Measurements from ENCODE around the gene RNF208.
"Not testable (repeated sequence)": the region's sequence is repeated elsewhere in the genome, so short reads cannot be mapped to it uniquely, and the experiment has no call there.

RNF208 gene, protein sequence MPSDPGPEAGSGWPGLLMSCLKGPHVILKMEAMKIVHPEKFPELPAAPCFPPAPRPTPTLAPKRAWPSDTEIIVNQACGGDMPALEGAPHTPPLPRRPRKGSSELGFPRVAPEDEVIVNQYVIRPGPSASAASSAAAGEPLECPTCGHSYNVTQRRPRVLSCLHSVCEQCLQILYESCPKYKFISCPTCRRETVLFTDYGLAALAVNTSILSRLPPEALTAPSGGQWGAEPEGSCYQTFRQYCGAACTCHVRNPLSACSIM

DNA sequence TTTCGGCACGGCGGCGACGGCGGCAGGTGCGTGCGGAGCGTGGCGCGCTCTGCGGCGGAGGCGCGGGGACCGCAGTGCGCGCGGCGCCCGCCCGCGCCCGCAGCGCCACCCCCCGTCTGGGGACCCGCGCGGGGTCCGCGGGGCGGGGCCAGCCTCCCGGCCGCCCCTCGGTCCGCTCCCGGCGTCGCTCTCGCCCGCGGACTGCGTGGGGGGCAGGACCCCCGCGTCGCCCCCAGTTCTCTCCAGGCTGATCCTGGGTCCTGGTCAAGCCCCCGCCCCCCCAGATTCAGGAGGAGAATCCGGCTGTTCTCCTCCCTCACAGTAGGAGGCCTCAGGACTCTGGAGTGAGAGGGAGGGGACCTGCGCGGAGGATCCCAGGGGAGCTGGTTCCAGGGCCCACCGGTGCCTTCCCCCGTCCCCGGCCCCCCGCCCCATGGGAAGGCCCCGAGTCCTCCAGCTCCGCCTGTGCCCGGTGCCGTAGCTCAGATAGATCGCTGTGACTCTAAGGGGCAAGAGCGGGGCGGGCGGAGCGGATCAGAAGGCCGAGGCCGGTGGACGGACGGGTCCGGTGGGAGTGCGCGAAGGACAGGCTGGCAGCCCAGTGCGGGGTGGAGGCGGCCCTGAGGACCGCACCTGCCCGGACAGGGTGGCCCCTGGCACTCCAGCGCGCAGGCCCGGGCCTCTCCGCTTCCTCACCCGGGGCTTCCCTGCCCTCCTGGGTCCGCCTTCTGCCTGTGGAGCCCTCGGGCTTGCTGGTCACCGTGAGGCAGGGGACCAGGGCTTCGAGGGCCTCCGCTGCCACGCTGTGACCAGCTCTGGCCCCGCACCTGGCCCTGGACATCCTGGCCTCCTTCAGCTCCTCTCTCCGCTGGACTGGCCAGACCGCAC is at the start of gene RNF208:
RNF208 (minus strand) TSS at position 51 of the 888 bp plus-strand sequence. CDS start 1,028 bp downstream, outside the sequence.
- DNase-seq, result no peak

DNA sequence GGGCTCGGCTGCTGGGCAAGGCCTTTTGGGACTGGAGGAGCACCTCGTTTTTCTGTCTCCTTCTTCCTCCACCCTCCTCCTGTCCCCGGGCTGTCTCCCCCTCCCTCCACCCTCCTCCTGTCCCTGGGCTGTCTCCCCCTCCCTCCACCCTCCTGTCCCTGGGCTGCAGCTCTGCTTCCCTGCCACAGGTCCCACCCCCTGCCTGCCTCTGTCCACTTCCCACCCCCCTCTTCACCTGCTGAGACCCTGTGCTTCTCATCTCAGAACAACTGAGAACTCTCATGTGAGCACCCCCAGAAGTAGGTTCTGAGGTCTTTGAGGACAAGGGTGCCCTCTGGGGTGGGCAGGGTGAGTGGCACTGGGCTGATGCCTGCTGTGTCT is 49.6 kb upstream of the RNF208 start:
- DNase-seq, result no peak

DNA sequence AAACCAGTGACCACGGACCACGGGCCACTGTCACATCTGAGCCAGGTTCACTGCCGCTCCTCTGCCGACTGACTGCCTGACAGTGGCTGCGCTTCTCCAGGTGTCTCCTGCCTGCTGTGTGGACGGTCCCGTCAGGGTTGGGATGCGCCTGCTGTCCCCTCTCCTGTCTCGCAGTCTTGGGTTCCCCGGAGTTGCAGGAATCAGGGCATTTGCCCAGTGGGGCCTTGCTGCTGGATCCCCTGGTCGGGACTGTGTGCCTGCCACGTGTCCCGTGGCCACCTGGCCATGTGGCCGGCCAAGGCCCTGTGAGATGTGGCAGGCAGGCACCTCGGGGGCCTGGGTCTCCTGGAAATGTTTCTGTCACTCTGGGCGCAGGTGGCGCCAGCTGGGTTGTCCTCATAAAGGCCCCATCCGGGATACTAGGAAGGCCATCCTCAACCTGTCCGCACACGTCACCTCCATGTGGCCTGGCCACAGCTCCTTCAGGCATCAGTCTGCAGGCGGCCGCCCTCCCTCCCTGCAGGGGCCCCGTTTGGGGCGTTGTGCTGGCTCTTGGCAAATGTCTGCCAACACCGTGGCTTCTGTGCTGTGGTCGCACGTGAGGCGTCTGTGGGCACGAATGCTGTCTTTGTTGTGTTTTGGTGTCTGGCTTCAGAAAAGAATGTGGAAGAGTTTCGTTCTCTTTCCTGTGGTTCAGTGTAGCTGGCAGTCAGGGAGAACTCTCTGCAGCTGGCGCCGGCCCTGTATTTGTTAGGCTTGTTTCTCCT is 49.1 kb upstream of the RNF208 start:
- DNase-seq, result peak; percentile 32

DNA sequence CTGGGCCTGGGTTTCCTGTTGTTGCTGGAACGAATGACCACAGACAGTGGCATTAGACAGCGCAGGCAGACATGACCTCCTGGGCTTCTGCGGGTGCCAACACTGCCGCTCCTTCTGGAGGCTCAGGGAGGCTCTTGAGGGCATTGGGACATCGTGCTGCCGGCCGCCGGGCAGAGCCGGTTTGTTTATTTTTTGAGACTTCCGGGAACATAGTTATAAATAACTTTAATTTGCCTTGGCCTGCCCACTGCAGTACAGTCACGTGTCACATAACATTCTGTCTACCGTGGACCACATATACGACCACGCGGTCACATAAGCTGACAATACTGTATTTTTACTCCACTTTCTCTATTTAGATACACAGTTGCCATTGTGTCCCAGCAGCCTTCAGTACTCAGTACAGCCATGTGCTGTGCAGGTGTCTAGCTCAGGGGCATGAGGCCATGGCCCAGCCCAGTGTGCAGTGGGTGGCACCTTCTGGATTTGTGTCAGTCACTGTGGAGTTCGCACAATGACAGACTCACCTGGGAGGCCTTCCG is 47.3 kb upstream of the RNF208 start:
- no peak for DNase-seq

DNA sequence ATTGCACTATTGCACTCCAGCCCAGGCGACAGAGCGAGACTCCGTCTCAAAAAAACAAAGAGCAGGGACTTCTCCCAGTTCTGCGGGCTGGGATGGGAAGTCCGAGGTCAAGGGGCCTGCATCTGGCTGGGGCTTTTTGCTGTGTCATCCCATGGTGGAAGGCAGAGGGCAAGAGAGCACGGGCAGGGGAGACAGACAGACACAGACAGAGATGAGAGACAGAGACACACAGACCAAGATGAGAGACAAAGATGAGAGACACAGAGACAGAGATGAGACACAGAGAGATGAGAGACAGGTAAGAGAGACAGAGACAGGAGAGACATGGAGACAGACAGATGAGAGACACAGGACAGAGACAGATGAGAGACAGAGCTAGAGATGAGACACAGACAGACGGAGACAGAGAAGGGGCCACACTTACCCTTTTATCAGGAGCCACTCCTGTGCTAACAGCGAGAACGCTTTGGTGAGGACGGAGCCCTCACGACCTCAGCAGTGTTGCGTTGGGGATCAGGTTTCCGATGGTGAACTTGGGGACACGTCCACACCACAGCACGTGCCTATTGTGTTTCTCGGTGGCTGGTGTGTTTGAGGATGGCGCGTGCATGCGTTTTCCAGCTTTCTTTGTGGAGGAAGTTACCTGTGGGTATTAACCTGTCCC is 46.6 kb upstream of the RNF208 start:
- no peak for DNase-seq

DNA sequence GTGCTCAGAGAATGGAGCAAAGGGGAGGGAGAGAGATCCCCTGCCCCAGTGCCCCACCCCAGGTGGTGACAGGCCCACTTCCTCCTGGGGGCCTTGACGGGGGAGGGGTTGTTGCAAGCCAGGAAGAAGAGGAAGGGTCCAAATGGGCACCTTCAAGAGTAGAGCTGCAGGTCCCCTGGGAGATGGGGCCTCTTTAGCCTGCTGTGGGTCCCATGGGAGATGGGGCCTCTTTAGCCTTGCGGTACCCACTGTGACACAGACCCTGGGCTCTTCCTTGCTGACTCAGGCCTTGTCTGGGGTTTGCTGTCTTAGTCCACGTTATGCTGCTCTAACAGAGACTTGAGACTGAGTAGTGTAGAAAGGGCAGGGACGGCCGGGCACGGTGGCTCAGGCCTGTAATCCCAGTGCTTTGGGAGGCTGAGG is 45.9 kb upstream of the RNF208 start:
- DNase-seq, result no peak

DNA sequence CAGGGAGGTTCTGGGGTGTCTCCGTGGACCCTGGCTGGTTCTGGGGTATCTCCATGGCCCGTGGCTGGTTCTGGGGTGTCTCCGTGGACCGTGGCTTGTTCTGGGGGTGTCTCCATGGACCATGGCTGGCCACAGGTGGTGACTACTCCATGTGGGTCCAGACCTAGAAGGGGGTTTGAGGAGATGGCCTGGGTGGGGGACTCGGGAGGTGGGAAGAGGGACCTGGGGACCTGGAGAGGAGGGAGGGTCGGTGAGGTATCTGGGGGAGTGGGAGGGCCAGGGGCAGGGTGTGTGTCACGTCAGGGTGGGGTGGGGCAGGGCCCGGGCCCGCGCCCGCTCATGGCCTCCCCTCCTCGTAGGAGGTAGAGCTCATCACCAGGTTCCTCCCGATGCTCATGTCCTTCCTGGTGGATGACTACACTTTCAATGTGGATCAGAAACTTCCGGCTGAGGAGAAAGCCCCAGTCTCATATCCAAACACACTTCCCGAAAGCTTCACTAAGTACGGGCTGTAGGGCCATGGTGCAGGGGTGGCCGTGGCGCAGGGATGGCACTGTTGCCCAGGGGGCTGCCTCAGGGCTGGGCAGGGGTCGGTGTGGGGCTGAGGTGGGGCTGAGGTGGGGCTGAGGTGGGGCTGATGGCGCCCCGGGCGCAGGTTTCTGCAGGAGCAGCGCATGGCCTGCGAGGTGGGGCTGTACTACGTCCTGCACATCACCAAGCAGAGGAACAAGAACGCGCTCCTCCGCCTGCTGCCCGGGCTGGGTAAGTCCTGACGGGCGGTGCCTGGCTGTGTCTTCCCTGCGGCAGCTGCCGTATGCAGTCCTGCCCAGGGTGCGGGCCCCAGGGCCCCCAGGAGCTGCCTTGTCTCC is 44.8 kb upstream of the RNF208 start:
- DNase-seq, result no peak

DNA sequence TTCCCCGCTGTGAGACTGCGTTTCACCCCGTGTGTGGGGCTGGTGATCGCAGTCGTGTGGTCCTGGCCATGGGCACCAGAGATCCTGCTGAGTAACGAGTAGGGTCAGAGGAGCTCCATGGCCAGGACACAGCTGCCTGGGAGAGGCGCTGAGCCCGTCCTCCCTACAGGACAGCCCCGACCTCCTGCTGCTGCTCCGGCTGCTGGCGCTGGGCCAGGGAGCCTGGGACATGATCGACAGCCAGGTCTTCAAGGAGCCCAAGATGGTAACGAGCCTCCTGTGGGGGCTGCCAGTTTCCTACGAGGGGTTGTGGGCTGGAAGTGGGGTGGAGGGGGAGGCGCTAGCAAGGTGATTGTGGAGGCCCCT is 44.1 kb upstream of the RNF208 start:
- DNase-seq, result no peak

DNA sequence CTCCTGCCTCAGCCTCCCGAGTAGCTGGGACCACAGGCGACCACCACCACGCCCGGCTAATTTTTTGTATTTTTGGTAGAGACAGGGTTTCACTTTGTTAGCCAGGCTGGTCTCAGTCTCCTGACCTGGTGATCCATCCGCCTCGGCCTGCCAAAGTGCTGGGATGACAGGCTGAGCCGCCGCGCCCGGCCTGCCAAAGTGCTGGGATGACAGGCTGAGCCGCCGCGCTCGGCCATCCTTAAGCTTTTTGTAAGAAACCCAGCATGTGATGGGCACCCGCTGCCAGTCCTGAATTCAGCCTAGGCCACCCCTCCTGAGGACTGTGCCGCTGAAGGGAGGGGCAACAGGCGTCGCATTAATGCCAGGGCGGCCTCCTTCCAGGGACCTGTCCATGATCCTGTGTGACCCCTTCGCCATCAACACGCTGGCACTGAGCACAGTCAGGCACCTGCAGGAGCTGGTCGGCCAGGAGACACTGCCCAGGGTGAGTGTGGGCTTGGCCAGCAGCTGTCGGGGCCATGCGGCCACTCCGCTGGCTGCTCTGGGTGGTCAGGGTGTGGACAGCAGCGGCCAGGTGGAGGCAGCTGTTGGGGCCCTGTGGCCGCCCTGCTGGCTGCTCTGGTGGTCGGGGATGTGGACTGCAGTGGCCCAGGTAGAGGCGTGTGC is 43.6 kb upstream of the RNF208 start:
- DNase-seq, result no peak

DNA sequence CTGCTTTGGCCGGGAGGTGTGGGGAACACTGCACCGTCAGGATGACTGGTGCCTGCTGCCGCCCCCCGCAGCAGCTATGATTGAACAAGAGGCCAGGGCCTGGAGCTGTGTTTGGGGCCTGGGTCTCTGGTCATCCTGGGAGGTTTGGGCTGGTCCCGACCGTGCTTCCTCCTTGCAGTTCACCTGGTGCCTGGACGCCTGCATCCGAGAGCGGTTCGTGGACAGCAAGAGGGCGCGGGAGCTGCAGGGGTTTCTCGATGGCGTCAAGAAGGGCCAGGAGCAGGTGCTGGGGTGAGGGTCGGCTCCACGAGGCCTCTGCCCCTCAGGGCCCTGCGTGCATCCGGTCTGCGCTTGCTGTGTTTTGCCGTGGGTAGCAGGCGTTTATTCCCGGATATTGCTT is 42.0 kb upstream of the RNF208 start:
- no peak for DNase-seq

DNA sequence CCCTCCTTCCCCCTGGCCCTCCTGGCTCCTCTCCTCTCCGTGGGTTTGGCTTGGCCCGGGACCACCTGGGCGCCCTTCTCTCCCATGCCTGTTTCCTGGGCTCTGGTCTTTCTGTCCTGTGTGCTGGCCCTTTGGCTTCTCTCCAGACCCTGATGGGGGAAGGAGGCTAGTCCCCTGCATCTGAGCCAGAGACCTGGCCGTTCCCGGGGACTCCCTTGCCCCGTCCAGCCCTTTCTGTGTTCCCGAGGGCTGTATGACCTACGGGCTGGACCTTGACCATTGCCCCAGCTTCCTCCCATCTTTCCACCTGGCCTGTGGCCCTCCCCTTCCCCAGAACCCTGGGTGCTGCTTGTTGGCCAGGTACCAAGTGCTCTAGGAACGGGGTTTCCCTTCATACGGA is 41.5 kb upstream of the RNF208 start:
- DNase-seq, result no peak

DNA sequence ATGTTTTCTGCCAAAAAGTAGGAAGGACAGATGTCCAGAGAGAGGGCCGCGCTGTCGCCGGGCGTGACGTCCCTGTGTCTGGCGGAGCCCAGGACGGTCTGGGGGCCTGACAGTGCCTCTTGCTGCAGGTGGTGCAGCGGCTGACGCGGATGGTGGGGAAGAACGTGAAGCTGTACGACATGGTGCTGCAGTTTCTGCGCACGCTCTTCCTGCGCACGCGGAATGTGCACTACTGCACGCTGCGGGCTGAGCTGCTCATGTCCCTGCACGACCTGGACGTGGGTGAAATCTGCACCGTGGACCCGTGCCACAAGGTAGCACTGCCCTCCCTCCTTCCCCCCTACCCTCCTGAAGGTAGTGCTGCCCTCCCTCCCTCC is 40.9 kb upstream of the RNF208 start:
- no peak for DNase-seq

DNA sequence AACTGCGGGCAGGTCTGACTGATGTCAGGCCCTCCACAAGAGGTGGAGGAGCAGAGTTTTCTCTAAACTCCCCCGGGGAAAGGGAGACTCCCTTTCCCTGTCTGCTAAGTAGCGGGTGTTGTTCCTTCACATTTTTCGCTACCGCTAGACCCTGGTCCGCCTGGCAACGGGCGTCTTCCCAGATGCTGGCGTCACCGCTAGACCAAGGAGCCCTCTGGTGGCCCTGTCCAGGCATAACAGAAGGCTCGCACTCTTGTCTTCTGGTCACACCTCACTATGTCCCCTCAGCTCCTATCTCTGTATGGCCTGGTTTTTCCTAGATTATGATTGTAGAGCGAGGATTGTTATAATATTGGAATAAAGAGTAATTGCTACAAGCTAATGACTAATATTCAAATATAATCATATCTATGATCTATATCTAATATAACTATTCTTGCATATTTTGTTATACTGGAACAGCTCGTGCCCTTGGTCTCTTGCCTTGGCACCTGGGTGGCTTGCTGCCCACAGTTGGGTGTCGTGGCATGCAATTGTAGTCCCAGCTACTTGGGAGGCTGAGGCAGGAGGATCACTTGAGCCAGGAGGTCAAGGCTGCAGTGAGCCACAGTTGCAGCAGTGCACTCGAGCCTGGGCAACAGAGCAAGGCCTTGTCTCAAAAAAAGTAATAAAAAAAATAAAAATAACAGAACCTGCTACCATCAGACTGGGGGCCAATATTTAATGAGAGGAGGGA is 40.3 kb upstream of the RNF208 start:
- DNase-seq, result not testable (repeated sequence)

DNA sequence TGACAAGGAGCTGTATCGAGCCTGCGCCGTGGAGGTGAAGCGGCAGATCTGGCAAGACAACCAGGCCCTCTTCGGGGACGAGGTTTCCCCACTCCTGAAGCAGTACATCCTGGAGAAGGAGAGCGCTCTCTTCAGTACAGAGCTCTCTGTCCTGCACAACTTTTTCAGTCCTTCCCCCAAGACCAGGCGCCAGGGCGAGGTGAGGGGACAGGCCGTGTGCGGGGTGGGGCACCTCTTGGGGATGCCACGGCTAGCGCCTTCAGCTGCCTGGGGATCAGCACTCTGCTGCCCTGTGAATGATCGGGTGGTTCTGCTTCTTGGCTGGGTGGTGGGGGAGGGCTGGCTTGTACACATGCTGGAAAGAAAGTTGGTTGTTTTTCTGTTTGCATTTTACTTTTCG is 34.8 kb upstream of the RNF208 start:
- no peak for DNase-seq

DNA sequence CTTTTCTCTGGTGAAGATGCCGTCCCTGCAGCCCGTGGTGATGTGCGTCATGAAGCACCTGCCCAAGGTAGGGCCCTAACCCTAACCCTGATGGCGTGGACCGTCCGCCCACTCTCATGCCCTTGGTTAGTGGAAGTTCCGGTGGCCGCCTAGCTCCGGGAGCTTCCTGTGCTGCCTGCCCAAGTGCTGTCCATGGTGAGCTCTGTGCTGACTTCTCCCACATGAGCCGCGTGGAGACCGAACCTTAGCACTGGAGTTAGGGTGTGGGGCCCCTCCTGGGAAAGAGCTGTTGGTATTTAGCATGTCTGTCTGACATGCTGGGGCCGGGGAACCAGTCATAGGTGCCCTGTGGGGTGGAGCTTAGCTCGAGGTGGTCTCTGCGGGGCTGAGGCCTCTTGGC is 34.3 kb upstream of the RNF208 start:
- DNase-seq, result no peak

DNA sequence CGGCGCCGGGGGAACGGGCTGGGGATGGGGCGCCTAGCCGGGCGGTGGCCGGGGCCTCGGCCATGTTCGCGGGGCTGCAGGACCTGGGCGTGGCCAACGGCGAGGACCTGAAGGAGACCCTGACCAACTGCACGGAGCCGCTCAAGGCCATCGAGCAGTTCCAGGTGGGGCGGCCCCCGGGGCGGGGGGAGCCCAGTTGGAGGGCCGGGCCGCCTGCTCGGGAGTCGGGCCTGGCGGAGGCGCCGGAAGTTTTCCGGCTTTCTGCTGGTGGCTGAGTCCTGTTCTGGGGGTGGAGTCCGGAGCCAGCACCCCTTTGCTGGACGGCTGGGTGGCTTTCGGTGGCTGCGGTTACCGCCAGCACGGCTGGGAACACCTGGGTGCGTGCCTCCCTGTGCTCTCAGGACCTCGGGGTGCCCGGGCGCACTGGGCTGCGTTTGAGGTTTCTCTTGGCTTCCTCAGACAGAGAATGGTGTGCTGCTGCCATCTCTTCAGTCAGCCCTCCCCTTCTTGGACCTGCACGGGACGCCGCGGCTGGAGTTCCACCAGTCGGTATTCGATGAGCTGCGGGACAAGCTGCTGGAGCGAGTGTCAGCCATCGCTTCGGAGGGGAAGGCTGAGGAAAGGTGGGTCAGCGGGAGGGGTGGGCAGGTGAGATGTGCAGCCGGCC is 33.5 kb upstream of the RNF208 start:
- DNase-seq, result peak; percentile 49

DNA sequence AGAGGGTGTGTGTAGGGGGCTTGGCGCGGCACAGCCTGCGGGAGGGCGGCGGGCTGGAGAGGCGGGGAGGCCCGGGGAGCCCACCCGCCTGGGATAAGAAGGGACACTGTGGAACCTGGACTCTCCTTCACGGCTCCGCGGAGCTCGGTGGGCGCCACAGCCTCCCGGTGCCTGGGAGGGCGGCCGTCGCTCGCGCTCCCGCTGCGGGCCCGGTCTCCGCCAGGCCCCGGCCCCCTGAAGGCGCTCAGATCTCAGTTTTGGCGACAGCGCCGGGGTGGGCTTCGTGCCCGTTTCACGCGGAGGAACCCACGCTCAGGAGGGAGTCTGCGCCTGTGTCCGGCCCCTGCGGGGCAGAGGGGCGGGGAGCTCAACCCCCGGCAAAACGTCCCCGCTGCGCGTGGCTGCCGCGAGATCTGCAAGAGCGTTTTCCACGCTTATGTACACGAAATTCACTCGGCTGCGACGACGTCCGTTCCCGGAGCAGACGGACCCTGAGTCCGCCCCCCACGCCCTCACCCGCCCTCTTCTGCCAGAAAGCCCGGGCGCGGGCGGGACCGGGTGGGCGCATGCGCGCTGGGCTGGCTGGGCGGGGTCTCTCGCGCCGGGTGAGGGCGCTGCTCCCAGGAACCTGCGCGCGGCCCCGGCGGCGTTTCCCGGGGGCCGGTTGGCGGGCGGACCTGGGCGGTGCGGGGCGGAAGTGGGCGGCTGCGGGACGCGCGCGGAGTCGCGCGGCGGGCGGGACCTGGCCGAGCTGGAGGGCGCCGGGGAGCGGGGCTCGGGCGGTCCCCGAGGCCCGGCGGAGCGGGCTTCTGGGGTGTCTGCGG is 32.8 kb upstream of the RNF208 start, which contains the start of gene NELFB:
NELFB (plus strand) TSS at position 704 of the 824 bp plus-strand sequence.
- DNase-seq, result peak; percentile 97

DNA sequence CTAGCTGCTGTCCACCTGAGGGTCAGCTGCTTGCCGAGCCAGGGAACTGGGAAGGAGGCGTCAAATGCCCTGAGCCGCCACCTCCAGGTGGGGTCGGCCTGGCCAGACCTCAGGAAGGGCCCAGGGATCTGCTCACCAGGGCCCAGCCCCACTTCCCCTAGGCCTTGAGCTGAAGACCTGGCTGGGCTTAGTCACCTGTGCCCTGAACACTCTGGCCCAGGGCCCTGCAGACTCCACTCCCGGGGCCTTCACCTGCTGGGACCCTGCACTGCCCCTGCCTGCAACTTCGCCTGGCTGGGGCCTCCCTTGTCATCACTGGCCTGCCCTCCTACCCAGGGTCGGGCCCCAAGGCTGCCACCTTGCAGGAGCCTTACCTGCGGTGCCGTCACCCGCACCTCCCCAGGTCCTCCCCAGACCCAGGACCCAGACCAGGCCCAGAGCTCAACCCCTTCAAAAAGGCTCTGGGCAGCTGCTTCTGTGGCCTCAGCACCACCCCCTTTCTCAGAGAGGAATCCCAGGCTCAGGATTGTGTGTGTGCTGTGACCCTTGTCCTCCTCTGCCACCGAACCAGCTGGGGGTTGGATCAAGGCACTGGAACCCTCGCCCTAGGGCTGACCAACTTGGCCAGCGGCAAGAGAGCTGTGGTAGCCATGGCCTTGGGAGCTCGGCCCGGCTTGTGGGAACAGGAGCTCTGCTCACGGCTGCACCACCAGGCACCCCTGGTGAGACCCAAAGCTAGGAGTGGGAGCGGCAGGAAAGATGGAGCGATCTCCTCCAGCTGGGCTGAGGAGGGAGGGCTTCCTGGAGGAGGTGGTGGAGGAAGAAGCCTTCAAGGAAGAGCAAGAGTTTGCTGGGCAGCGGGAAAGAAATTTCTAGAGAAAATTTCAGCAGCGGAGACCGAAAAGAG is 31.9 kb upstream of the RNF208 start:
- no peak for DNase-seq
